Caco-2 (cell line): Measurements from ENCODE around the gene ACIN1. TPM values are rescaled to one million over a fixed set of nuclear protein-coding genes. Genes with fewer than 3 reads are reported as not detected.

Source experiments
- BruUV-seq: library from RNA; stranded (reverse); fragments of 400-500 nt; replicated peaks from 2 replicates; lab custom pipeline; 2021; lab: Mats Ljungman, UMichigan
- CTCF ChIA-PET: fragments of 300-600 bp; sonication (Branson Sonifier 250); formaldehyde crosslinking; loops from one replicate; lab custom pipeline; 2022; ENCODE audit warnings: antibody characterized with exemption; lab: Charles Lee
- POLR2A ChIA-PET: fragments of 300-600 bp; sonication (Branson Sonifier 250); formaldehyde crosslinking; loops from one replicate; lab custom pipeline; 2022; ENCODE audit warnings: antibody characterized with exemption; lab: Charles Lee
- DNase-seq, 2 experiments: peaks; one replicate each; pipeline versions ENCODE4 v3.0.0 to v3.0.0-alpha.2; 2020 to 2022
- H3K27me3 ChIP-seq: replicated peaks from 2 replicates; pipeline ENCODE4 v1.6.0; 2011; ENCODE audit warnings: low read length; ENCODE audit not compliant: control insufficient read depth, insufficient read depth
- H3K36me3 ChIP-seq: 2 replicates; pipeline ENCODE4 v1.5.1; 2011; ENCODE audit warnings: low read length; ENCODE audit not compliant: control insufficient read depth, insufficient read depth
- H3K4me1 ChIP-seq: fragments of 250-450 bp; sonication (Bioruptor Pico); 2 replicates; pipeline ENCODE4 v1.5.1; 2020; ENCODE audit warnings: mild to moderate bottlenecking
- H3K4me3 ChIP-seq: 2 replicates; pipeline ENCODE4 v1.5.1; 2011; ENCODE audit warnings: low read depth, mild to moderate bottlenecking, control low read depth, low read length
- H3K9me3 ChIP-seq: fragments of 250-450 bp; sonication (Bioruptor Pico); 2 replicates; pipeline ENCODE4 v1.5.1; 2020; ENCODE audit warnings: mild to moderate bottlenecking, moderate library complexity
- H3K27ac Mint-ChIP-seq: one replicate; pipeline ENCODE4 v1.8.0; 2022; ENCODE audit warnings: mixed read lengths; ENCODE audit not compliant: unreplicated experiment
- H3K27me3 Mint-ChIP-seq: one replicate; pipeline ENCODE4 v1.8.0; 2022; ENCODE audit warnings: mixed read lengths; ENCODE audit not compliant: insufficient read depth, unreplicated experiment
- H3K36me3 Mint-ChIP-seq: one replicate; pipeline ENCODE4 v1.8.0; 2022; ENCODE audit warnings: mild to moderate bottlenecking, mixed read lengths; ENCODE audit not compliant: insufficient read depth, unreplicated experiment
- H3K4me1 Mint-ChIP-seq: one replicate; pipeline ENCODE4 v1.8.0; 2022; ENCODE audit warnings: low read depth, mixed read lengths; ENCODE audit not compliant: unreplicated experiment
- H3K4me3 Mint-ChIP-seq: one replicate; pipeline ENCODE4 v1.8.0; 2022; ENCODE audit warnings: mild to moderate bottlenecking, moderate library complexity, mixed read lengths; ENCODE audit not compliant: unreplicated experiment
- H3K9me3 Mint-ChIP-seq: one replicate; pipeline ENCODE4 v1.8.0; 2022; ENCODE audit warnings: mixed read lengths; ENCODE audit not compliant: unreplicated experiment
- CTCF ChIP-seq, 2 experiments: fragments of 200-600 bp in 1 of 2; IDR thresholded peaks; 1 replicate in 1 of 2; 2 replicates in 1 of 2; pipeline versions ENCODE4 v1.5.1 to v1.8.0; 2011 to 2022; ENCODE audit warnings: antibody characterized with exemption in 1 of 2, control low read depth in 1 of 2, inconsistent platforms in 1 of 2, low read depth in 1 of 2, low read length in 1 of 2, mild to moderate bottlenecking in 1 of 2, moderate library complexity in 1 of 2; ENCODE audit not compliant: insufficient read depth in 1 of 2, severe bottlenecking in 1 of 2, unreplicated experiment in 1 of 2
- intact Hi-C: fragments of 100-400 bp; cut with micrococcal nuclease; formaldehyde crosslinking; loops from one replicate; pipeline ENCODE4 v1.10.0; 2022; ENCODE audit not compliant: unreplicated experiment
- total RNA-seq: library from RNA; stranded (reverse); gene quantifications from 2 replicates; pipeline ENCODE4 v1.2.3, GENCODE V29; 2022

ACIN1 gene
- total RNA-seq, 1 experiment from 2014 or later: 193 TPM

GRCh38 chr14:23089498-23090253 is 5.3 kb downstream of the ACIN1 start:
- Mint-ChIP-seq H3K27me3 (no peaks in the 10 kb centered on the region), H3K4me3 (no peak overlapping the region), H3K4me1 (peaks cover 6% of the 10 kb centered on the region), H3K9me3 (no peaks in the 10 kb centered on the region), H3K27ac (no peak overlapping the region), H3K36me3 (peaks cover 73% of the 10 kb centered on the region)
- no peak for TF ChIP-seq CTCF (IDR thresholded peaks at IDR 0.05; ENCODE audit: insufficient read depth in 1 of 2, low read depth in 1 of 2, low read length in 1 of 2, severe bottlenecking in 1 of 2, unreplicated experiment in 1 of 2)
- no peak for DNase-seq
- Histone ChIP-seq H3K4me1 (peaks cover 3% of the 10 kb centered on the region; the same call in 1 of the 2 replicates), H3K9me3 (no peaks in the 10 kb centered on the region), H3K36me3 (peaks cover 2% of the 10 kb centered on the region), H3K4me3 (no peak overlapping the region), H3K27me3 (no peaks in the 10 kb centered on the region)
- POLR2A ChIA-PET: no interaction called here
- intact Hi-C loops: no loop called here
- BruUV-seq: no TSS peak
- CTCF ChIA-PET: interaction anchor here (0.7 to 1.2 kb wide), 2 partner anchors 21 to 113 kb away, joined by 4 read pairs; no protein-coding TSS in a partner anchor

- no peak for TF ChIP-seq CTCF (IDR thresholded peaks at IDR 0.05; ENCODE audit: insufficient read depth in 1 of 2, low read depth in 1 of 2, low read length in 1 of 2, severe bottlenecking in 1 of 2, unreplicated experiment in 1 of 2)
- POLR2A ChIA-PET: no interaction called here
- peaks cover 72% of the 10 kb centered on the region for H3K36me3 Mint-ChIP-seq
Observed at GRCh38 chr14:23086565-23086964, 8.4 kb downstream of the ACIN1 start.

GRCh38 chr14:23085458-23085857 is 9.5 kb downstream of the ACIN1 start:
- Mint-ChIP-seq H3K36me3 (peaks cover 73% of the 10 kb centered on the region), H3K4me1 (peaks cover 10% of the 10 kb centered on the region), H3K4me3 (no peak overlapping the region), H3K9me3 (no peaks in the 10 kb centered on the region), H3K27me3 (no peaks in the 10 kb centered on the region), H3K27ac (peak overlapping the region; percentile 22)
- no peak for DNase-seq
- H3K9me3 ChIP-seq: no peaks in the 10 kb centered on the region
- no peak overlapping the region for H3K4me3 ChIP-seq
- 0 out of 2 replicates have a peak, but pooled peaks cover 7% of the 10 kb centered on the region for H3K4me1 ChIP-seq
- intact Hi-C loops: no loop called here
- BruUV-seq: no TSS peak
- no peak for TF ChIP-seq CTCF (IDR thresholded peaks at IDR 0.05; ENCODE audit: insufficient read depth in 1 of 2, low read depth in 1 of 2, low read length in 1 of 2, severe bottlenecking in 1 of 2, unreplicated experiment in 1 of 2)
- ChIA-PET POLR2A (no interaction called here), CTCF (interaction anchor here (0.5 to 1.6 kb wide), 4 partner anchors 8 to 106 kb away, joined by 3 to 5 read pairs (median 4); no protein-coding TSS in a partner anchor)
- peaks cover 2% of the 10 kb centered on the region for H3K36me3 ChIP-seq
- H3K27me3 ChIP-seq: no peaks in the 10 kb centered on the region

More at GRCh38 chr14:23086565-23086964, 8.4 kb downstream of the ACIN1 start:
- Mint-ChIP-seq H3K9me3 (no peaks in the 10 kb centered on the region), H3K4me3 (no peak overlapping the region), H3K27me3 (no peaks in the 10 kb centered on the region), H3K27ac (no peak overlapping the region), H3K4me1 (peaks cover 6% of the 10 kb centered on the region)
- CTCF ChIA-PET: interaction anchor here (1.1 to 1.6 kb wide), 2 partner anchors 15 to 18 kb away, joined by 3 to 5 read pairs; no protein-coding TSS in a partner anchor
- Histone ChIP-seq H3K9me3 (no peaks in the 10 kb centered on the region), H3K4me1 (0 out of 2 replicates have a peak, but pooled peaks cover 5% of the 10 kb centered on the region), H3K27me3 (no peaks in the 10 kb centered on the region), H3K4me3 (no peak overlapping the region), H3K36me3 (peaks cover 2% of the 10 kb centered on the region)
- intact Hi-C loops: no loop called here
- no TSS peak for BruUV-seq
- no peak for DNase-seq
